Pancreas (tissue), 10 donors: ENCODE measurements around the gene BPIFA3. TPM values are rescaled to one million over a fixed set of nuclear protein-coding genes. Genes with fewer than 3 reads are reported as not detected.

Experiments
- ATAC-seq, 4 donors: fragments of 200-7000 bp; cut with Tn5 transposase; one replicate each; pipeline versions ENCODE4 v1.8.0 to v1.9.1; 2020; ENCODE audit warnings: mild to moderate bottlenecking in 4 of 4, moderate library complexity in 4 of 4
- DNase-seq, 6 donors: peaks; one replicate each; pipeline ENCODE4 v3.0.0-alpha.2; 2020
- FAIRE-seq: peaks from 2 replicates; lab custom pipeline; 2012; peaks lifted over from hg19 to GRCh38; lab: Jason Lieb, UNC
- H3K27ac ChIP-seq, 4 donors: fragments of 200-600 bp; sonication (generic); 1 replicate in 3 of 4; 2 replicates in 1 of 4; pipeline versions ENCODE4 v1.5.0 to v1.8.0; 2020
- H3K27me3 ChIP-seq, 4 donors: fragments of 200-600 bp; one replicate each; pipeline ENCODE4 v1.8.0; 2021
- H3K36me3 ChIP-seq, 3 donors: fragments of 200-600 bp; sonication (generic) in 1 of 3; one replicate each; pipeline versions ENCODE4 v1.5.0 to v1.8.0; 2020 to 2021
- H3K4me1 ChIP-seq, 3 donors: fragments of 200-600 bp; one replicate each; pipeline ENCODE4 v1.8.0; 2021
- H3K4me3 ChIP-seq, 4 donors: fragments of 200-600 bp; sonication (generic) in 2 of 4; one replicate each; pipeline versions ENCODE4 v1.5.0 to v1.8.0; 2020 to 2021
- H3K9me3 ChIP-seq, 4 donors: fragments of 200-600 bp; one replicate each; pipeline ENCODE4 v1.8.0; 2021
- WGBS, 2 donors: extraction: QIAGEN DNeasy Blood & Tissue Kit; methylation state at CpG; one replicate each; pipeline ENCODE4 v1.1.7; 2013; 5-methylcytosine and 5-hydroxymethylcytosine counted together
- intact Hi-C, 3 donors: fragments of 100-400 bp; cut with DNase I; formaldehyde crosslinking; loops; one replicate each; pipeline versions ENCODE4 v1.11.1 to v1.14.2; 2022
- polyA plus RNA-seq, 2 donors: library from polyadenylated mRNA; stranded (reverse); fragments of 200-250 nt; gene quantifications; one replicate each; pipeline ENCODE4 v1.2.3, GENCODE V29; 2013
- total RNA-seq, 6 donors: library from RNA; stranded (reverse); fragmentation: NEBNext Ultra II Directional in 4 of 6; extraction: Animal tissue kit (Norgen Biotek cat#: 25700) in 4 of 6; gene quantifications; one replicate each; pipeline versions ENCODE4 v1.2.1 to v1.2.4, GENCODE V29; 2021 to 2023
- TF ChIP-seq, protein P1 (sequence below), 4 donors: fragments of 200-600 bp; sonication (generic) in 3 of 4; IDR thresholded peaks; one replicate each; pipeline versions ENCODE4 v1.5.0 to v1.8.0; 2021; ENCODE audit warnings: antibody characterized with exemption in 4 of 4
- donor health status: healthy with polysubstance abuse.
- donor health status: DM: no; HTN: no; CAD: no; lungs with moderate emphysema.
- donor health status: DM: no; HTN: no; CAD: no.
- donor health status: control.
- donor health status: control.
- donor health status: Bipolar disorder and iron deficiency.
- donor health status: DM: yes; HTN: yes; CAD: no.
- donor health status: DM: no; HTN: no; CAD: no.
- donor health status: DM: no; HTN: no; CAD: no.
- donor health status: DM: yes; HTN: yes; CAD: no.

Gene BPIFA3
- total and polyA plus RNA-seq, 8 donors = not detected

DNA sequence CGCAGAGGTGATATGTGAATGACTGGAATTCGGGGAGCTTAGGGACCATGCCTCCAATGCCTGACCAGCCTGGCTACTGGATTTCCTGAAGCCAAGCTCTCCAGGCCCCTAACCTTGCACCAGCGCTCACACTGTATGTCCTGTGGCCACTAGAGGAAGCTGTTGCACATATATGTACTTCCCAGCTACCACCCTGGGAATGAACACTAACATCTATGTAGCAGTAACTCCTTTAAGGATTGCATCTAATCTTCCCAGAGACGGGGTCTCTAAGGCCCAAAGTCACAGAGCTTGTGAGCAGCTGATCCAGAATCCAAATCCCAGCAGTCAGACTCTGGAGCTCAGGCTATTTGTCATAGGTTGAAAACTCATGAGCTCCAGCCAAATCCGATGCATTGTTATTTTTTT is 45.5 kb downstream of the BPIFA3 start:
- DNase-seq = peak in 2 of 6 donors; percentile 21 to 50

DNA sequence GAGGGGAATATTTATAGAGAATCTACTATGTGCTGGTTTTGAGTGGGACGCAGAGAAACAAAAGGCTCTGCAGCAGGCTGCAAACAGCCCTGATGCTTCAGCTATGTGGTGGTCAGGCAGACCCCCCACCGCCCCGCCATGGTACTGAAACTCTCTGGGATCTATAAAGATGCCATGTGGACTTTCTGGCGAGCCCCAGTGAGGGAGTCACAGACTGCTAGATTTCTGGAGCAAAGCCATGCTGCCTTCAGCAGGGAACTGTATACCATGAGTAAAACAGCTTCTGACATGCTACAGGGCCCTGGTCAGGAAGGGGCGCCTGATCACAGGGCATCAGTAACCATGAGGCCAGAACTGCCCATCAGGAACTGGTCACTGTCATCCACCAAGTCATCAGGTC is 46.6 kb downstream of the BPIFA3 start:
- ATAC-seq (no peak), DNase-seq (no peak), FAIRE-seq (no peak)
- peaks cover 0 to 3% (median 0%) of the 10 kb centered on the region in 3 donors for H3K4me1 ChIP-seq
- no peaks in the 10 kb centered on the region for H3K36me3 ChIP-seq
- intact Hi-C loops = no loop called here
- no peaks in the 10 kb centered on the region for H3K9me3 ChIP-seq
- TF ChIP-seq, protein P1, sequence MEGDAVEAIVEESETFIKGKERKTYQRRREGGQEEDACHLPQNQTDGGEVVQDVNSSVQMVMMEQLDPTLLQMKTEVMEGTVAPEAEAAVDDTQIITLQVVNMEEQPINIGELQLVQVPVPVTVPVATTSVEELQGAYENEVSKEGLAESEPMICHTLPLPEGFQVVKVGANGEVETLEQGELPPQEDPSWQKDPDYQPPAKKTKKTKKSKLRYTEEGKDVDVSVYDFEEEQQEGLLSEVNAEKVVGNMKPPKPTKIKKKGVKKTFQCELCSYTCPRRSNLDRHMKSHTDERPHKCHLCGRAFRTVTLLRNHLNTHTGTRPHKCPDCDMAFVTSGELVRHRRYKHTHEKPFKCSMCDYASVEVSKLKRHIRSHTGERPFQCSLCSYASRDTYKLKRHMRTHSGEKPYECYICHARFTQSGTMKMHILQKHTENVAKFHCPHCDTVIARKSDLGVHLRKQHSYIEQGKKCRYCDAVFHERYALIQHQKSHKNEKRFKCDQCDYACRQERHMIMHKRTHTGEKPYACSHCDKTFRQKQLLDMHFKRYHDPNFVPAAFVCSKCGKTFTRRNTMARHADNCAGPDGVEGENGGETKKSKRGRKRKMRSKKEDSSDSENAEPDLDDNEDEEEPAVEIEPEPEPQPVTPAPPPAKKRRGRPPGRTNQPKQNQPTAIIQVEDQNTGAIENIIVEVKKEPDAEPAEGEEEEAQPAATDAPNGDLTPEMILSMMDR (IDR thresholded peaks at IDR 0.05) = no peak
- H3K4me3 ChIP-seq = no peak overlapping the region
- WGBS, 2 donors = 71 to 77% methylated on average over 5 of the region's 5 CpGs
- H3K27ac ChIP-seq = no peak overlapping the region
- H3K27me3 ChIP-seq = no peaks in the 10 kb centered on the region

More for the DNA sequence above, 45.5 kb downstream of the BPIFA3 start:
- intact Hi-C loops = no loop called here
- ATAC-seq (peak in 3 of 4 donors; percentile 84 to 88 (median 85)), FAIRE-seq (no peak)
- H3K27me3 ChIP-seq = no peaks in the 10 kb centered on the region
- no peaks in the 10 kb centered on the region for H3K4me1 ChIP-seq
- TF ChIP-seq, protein P1 (IDR thresholded peaks at IDR 0.05) = peak in 3 of 4 donors; percentile 20 to 37 (median 26)
- no peak overlapping the region for H3K27ac ChIP-seq
- 22 to 34% methylated on average over 5 of the region's 5 CpGs for WGBS, 2 donors
- H3K36me3 ChIP-seq = no peaks in the 10 kb centered on the region
- no peak overlapping the region for H3K4me3 ChIP-seq
- H3K9me3 ChIP-seq = no peaks in the 10 kb centered on the region

DNA sequence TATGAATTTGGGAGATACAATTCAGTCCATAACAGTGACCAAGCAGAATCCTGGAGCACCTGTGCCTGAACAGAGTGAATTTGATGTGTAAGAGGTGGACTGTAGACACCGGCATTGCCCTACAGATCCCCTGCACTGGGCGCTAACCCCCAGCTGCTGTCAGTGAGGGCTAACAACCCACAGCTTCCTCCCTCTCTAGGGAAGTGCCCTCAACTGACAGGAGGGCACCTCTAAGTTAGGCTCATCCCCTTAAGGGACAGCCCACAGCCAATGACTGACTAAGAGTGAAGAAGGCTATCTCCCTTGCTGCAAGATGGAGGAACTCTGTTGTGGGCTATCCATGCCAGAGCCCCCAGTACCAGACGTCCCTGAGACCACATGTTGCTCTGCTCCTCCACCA is 50.5 kb downstream of the BPIFA3 start:
- H3K9me3 ChIP-seq = no peaks in the 10 kb centered on the region
- intact Hi-C loops = no loop called here

DNA sequence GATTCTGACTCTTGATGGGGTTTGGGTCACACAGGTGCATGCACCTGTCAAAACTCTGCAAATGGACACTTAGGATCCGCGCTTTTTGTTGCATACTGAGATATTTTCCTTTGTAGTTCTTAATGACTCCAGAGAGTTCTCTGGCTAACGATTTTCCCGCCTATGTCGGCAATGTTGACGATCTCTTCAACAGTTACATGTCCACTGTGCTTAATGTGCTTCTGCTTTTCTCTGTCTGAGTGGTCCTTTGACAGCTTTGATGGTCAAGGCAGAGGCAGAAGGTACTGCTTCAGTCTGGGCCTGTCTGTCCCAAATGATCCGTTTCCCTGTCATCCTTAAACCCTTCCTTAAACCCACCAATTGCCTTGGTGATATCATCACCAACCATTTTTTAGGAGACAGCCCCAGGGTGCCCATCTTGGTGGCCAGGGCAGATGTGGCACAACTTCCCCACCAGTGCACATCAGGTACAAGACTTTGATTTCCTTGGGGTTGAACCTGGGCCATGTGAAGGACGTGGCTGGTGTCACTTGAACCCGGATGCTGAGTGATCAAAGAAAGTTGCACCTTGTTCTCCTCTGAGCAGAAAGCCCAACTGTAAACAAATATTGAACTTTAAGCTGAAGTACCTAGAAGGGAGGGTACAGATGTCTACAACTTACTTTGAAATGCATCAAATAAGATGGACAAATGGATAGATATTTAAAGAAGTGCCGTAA is 55.2 kb downstream of the BPIFA3 start:
- ATAC-seq = no peak
- Histone ChIP-seq H3K27ac (no peak overlapping the region), H3K9me3 (no peaks in the 10 kb centered on the region), H3K36me3 (no peaks in the 10 kb centered on the region), H3K4me1 (peaks cover 0 to 5% (median 3%) of the 10 kb centered on the region in 3 donors), H3K4me3 (no peak overlapping the region), H3K27me3 (no peaks in the 10 kb centered on the region)
- 70 to 80% methylated on average over 10 of the region's 10 CpGs for WGBS, 2 donors
- FAIRE-seq = no peak
- no peak for DNase-seq
- intact Hi-C loops = no loop called here
- TF ChIP-seq, protein P1 (IDR thresholded peaks at IDR 0.05) = no peak

More for the DNA sequence above, 50.5 kb downstream of the BPIFA3 start:
- WGBS, 2 donors = 72% methylated on average over 3 of the region's 3 CpGs
- no peaks in the 10 kb centered on the region for H3K36me3 ChIP-seq
- ATAC-seq = no peak
- TF ChIP-seq, protein P1 (IDR thresholded peaks at IDR 0.05) = no peak
- no peaks in the 10 kb centered on the region for H3K27me3 ChIP-seq
- H3K4me1 ChIP-seq = peaks cover 0 to 5% (median 3%) of the 10 kb centered on the region in 3 donors
- no peak overlapping the region for H3K27ac ChIP-seq
- DNase-seq = no peak
- H3K4me3 ChIP-seq = no peak overlapping the region
- no peak for FAIRE-seq
